Skin epidermis (tissue), 12 donors: Measurements from ENCODE around the gene FBLL1.
A peak's percentile ranks its signal among the peaks of the same experiment; 100 is the strongest.
"Not testable (repeated sequence)": the region's sequence is repeated elsewhere in the genome, so short reads cannot be mapped to it uniquely, and the experiment has no call there.

Source experiments
- H3K27ac ChIP-seq, 21 experiments: fragments of 200-600 bp; sonication (generic) in 11 of 21; one replicate each; pipeline ENCODE4 v1.5.0; 2020; ENCODE audit warnings: mild to moderate bottlenecking in 3 of 21, inconsistent platforms in 2 of 21, moderate library complexity in 2 of 21
- H3K4me3 ChIP-seq, 7 experiments: fragments of 200-600 bp; sonication (generic) in 2 of 7; one replicate each; pipeline ENCODE4 v1.5.0; 2020; ENCODE audit warnings: inconsistent platforms in 2 of 7, mild to moderate bottlenecking in 2 of 7, moderate library complexity in 1 of 7

Gene FBLL1

DNA sequence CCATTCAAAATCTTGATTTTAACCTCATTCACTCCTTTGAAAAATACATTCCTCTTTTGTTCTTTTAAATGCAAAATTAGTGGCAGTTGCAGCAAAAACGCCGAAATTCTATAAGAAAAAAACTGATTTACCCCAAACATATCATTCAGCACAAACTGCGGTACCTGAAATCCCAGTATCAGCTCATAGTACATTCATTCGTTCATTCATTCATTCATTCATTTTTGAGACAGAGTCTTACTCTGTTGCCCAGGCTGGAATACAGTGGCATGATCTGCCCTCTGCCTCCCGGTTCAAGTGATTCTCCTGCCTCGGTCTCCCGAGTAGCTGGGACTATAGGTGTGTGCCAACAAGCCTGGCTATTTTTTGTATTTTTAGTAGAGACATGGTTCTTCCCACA, 20.4 kb downstream of the FBLL1 start:
- no peak overlapping the region for H3K27ac ChIP-seq
- no peak overlapping the region for H3K4me3 ChIP-seq

GRCh38 chr5:168550656-168551055, 21.6 kb downstream of the FBLL1 start:
- no peak overlapping the region for H3K4me3 ChIP-seq
- no peak overlapping the region for H3K27ac ChIP-seq

DNA sequence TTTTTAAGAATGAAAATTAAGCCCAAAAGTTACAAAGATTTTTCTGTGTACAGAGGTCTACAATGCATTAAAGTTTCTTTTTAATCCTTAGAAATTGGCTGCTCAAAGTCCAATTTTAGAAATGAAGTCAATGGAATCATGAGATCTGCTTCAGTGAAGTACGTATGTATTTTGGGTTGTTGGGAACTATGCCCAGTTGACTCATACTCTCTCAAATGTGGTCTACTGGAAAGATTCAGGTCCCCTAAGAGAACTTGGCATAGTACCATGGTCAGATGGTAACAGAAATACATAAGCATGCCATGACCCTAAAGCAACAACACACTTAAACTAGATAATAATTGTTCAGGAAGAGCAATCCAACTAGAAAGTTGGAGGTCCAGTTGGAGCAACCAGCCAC, 23.0 kb downstream of the FBLL1 start:
- Histone ChIP-seq H3K27ac (no peak overlapping the region), H3K4me3 (no peak overlapping the region)

DNA sequence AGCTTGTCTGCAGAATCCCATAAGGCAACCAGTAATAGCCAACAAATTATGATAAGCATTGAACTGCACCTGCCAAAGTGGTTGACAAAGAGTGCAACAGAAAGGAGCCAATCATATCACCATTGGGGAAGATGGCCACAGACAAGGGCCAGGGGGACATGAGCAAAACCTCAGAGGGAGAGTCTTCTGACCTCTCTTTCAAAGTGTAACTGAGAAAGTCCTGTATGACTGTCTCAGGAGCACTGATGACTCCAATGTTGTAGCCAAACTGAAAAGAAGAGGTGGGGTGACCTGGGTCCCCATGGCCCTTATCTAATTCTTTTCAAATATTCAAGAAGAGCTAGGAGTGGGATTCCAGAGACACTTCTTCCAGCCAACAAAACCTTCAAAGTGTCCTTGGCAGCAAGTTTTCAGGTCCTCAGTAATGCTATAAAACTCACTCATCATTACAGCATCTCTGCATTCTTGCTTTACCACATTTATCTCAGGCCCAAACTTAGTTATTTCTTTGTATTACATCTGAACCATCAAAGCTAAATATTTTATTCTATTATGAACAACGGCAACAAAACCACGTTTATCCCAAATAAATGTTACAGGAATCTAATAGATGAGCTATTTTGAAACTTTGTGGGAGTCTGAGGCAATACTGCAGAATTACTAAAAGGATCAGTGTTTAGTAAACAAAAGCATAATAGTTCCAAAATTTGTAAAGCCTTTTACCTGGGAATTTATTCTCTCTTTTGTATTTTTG, 24.4 kb downstream of the FBLL1 start:
- no peak overlapping the region for H3K4me3 ChIP-seq

GRCh38 chr5:168557389-168557788, 28.3 kb downstream of the FBLL1 start:
- H3K4me3 ChIP-seq: no peak overlapping the region

More for the DNA sequence above, 24.4 kb downstream of the FBLL1 start:
- no peak overlapping the region for H3K27ac ChIP-seq

GRCh38 chr5:168562279-168562678, 33.2 kb downstream of the FBLL1 start:
- no peak overlapping the region for H3K27ac ChIP-seq

More at GRCh38 chr5:168557389-168557788, 28.3 kb downstream of the FBLL1 start:
- H3K27ac ChIP-seq: no peak overlapping the region

GRCh38 chr5:168563959-168564358, 34.9 kb downstream of the FBLL1 start:
- no peak overlapping the region for H3K4me3 ChIP-seq
- H3K27ac ChIP-seq: no peak overlapping the region

More at GRCh38 chr5:168562279-168562678, 33.2 kb downstream of the FBLL1 start:
- no peak overlapping the region for H3K4me3 ChIP-seq

GRCh38 chr5:168568738-168569137, 39.6 kb downstream of the FBLL1 start:
- Histone ChIP-seq H3K4me3 (no peak overlapping the region), H3K27ac (no peak overlapping the region)

DNA sequence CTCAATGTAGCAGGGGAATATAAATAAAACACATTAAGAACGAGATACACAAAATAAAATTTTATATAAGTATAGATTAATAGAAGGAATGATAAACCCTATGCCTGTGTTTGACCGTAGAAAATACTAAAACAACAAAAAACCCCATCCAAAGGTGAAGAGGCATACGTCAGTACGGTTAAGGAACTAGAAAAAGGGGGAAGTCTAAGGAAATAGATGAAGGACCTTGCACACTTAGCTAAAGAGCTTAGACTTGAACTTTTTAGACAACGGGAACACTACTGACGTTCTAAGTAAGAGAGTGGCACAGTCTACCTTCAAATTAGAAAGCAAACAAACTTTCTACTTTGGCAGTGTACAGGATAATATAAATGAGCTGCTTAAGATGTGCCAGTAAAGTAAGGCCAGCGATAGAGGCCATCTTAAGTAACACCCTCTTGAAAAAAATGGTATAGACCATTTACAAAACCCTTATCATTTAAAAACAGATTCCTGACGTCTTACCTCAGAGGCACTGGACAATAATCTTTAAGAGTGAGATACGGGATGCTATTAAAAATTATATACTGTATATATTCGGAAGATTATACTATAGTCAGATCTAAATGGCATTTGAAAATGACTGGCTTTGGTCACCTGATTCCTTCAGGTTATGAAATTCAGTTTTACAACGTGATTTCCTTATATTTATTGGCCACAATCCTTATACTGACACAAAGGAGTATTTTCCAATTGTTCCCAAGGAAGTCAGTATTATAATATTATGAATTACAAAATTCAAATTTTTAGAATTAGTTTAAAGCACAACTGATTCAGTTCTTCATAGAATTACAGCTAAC, 41.6 kb downstream of the FBLL1 start:
- no peak overlapping the region for H3K4me3 ChIP-seq
- H3K27ac ChIP-seq: no peak overlapping the region

DNA sequence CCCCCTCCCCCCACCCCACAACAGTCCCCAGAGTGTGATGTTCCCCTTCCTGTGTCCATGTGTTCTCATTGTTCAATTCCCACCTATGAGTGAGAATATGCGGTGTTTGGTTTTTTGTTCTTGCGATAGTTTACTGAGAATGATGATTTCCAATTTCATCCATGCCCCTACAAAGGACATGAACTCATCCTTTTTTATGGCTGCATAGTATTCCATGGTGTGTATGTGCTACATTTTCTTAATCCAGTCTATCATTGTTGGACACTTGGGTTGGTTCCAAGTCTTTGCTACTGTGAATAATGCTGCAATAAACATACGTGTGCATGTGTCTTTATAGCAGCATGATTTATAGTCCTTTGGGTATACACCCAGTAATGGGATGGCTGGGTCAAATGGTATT, 44.6 kb downstream of the FBLL1 start:
- not testable (repeated sequence) for H3K4me3 ChIP-seq, H3K27ac ChIP-seq

- not testable (repeated sequence) for H3K27ac ChIP-seq, H3K4me3 ChIP-seq
Measured at GRCh38 chr5:168574156-168574555, 45.1 kb downstream of the FBLL1 start.

GRCh38 chr5:168575391-168576372, 46.6 kb downstream of the FBLL1 start:
- Histone ChIP-seq H3K27ac (no peak overlapping the region), H3K4me3 (no peak overlapping the region)

- peak overlapping the region in 15 of 21 experiments; percentile 82 to 97 (median 92) for H3K27ac ChIP-seq
- peak overlapping the region; percentile 69 to 95 (median 90) for H3K4me3 ChIP-seq
Measured at GRCh38 chr5:168578006-168578405, 48.9 kb downstream of the FBLL1 start.

DNA sequence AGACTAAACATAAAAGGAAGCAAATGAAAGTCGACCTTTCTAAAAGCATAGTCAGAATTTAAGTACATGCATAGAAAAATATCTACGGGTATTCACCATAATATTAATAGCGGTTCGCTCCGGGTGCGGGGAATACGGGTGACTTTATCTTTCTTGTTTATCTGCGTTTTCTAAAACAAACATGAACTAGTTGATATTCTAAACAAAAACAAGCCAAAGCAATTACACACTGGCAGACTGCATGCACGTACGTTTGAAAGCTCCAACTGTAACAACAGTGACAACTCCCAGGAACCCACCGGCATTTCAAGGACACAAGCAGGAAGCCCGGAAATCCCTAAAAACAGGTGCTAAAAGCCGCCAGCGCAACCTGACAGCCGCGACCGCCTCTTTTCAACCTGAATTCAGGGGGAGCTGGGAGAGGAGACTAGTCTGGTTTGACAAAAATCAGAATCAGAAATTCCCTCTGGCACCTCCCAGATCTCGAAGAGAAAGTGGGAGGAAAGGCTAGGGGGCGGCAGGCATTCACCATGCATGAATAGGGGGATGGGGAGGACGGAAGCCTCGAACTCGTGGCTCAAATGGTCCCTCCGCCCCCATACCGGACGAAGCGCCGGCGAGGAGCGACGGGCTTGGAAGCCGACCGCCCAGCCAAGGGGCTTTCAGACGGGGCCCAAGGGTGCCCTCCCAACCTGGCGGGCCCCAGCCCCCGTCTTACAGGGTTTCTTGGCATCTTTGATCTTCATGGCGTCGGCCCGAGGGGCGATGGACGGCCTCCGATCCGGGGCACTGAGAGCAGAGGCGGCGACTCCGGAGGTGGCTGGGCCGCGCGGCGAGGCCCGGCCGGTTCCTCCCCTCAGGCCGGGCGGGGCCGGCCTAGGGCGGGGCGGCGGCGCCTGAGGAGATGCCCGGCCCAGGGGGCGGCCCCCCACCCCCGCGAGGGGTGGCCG, 49.7 kb downstream of the FBLL1 start, which contains the start of gene PANK3:
TSS of gene PANK3 (minus strand) at position 831 of the 950 bp plus-strand sequence. CDS start at position 746, 85 bp downstream.
- peak within 1 kb of the TSS; percentile 82 to 98 (median 92) for H3K27ac ChIP-seq
- peak within 1 kb of the TSS; percentile 69 to 95 (median 90) for H3K4me3 ChIP-seq

DNA sequence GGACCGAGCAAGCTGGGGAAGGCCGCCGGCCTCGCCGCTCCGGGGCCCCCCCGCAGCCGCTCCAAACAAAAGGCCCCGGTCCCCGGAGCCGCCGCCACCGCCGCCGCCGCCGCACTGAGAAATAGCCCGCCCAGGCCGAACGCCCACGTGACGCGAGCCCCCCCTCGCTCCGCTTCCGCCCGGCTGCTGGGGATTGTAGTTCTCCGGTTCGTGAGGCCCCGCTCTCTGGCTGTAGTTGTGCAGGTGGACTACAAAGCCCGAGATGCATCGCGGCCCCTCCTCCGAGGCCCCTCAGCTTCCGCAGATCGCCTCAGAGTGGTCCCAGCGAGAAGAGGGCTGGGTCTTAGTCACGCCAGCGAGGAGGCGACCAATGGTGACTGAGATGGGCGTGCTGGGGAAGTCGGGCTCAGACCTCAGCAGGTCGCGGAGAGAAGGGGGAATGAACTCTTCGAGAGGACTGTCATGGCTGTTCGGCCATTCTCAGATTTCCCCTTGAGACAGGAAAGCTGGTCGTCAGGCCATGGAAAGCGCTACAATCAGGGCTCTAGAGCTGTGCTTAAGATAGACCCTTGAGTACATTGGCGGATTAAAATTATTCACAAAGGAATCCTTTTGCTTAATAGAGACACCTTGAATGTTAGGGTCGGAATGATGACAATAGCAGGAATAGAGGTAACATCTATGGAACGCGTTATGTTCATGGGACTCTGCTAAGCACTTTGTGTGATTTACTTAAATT, 50.6 kb downstream of the FBLL1 start:
- Histone ChIP-seq H3K4me3 (peak overlapping the region; percentile 69 to 95 (median 90)), H3K27ac (peak overlapping the region; percentile 82 to 98 (median 92))

- H3K4me3 ChIP-seq: peak overlapping the region; percentile 69 to 95 (median 90)
- H3K27ac ChIP-seq: peak overlapping the region in 20 of 21 experiments; percentile 82 to 98 (median 92)
Measured at GRCh38 chr5:168580227-168580508, 51.1 kb downstream of the FBLL1 start.
